GM18517 (cell line): ENCODE data around the gene MYL5.
A peak's percentile ranks its signal among the peaks of the same experiment; 100 is the strongest.
"Not testable (repeated sequence)": the region's sequence is repeated elsewhere in the genome, so short reads cannot be mapped to it uniquely, and the experiment has no call there.

ENCODE experiments used
- ATAC-seq: cut with Tn5 transposase; IDR thresholded peaks from one replicate; pipeline ENCODE4 v1.9.1; 2021; ENCODE audit warnings: mild to moderate bottlenecking, moderate library complexity; ENCODE audit not compliant: unreplicated experiment

MYL5 gene

DNA sequence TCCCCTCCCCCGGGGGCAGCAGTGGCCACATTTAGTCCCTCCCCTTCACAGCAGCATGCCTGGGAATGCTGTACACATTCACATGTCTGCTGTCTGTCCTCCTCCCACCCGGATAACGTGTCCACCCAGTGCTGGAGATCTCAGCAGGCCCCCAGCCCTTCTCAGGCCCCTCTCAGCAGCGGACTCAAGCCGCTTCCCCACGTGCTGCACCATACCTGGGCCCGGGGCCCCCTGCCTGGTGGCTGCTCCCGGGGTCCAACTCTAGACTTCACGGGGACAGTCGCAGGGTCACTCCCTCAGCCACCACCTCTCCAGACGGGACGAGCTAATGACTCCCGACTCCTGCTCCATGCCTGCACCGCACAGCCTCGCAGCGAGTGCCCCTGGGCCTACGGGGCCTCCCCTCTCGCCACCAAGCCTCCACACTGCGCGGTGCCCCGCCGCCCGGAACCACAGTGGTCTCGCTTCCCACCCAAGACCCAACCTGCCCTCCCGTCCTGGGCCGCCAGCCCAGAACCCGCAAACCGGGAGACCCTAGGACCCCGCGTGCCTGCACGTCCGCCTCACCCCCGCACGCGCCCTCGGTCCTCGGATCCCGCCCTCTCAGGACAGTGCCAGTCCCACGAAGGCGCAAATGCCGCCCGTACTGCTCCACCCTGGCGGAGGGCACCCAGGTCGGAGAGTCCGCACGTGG, 30.0 kb downstream of the MYL5 start:
- no peak for ATAC-seq

DNA sequence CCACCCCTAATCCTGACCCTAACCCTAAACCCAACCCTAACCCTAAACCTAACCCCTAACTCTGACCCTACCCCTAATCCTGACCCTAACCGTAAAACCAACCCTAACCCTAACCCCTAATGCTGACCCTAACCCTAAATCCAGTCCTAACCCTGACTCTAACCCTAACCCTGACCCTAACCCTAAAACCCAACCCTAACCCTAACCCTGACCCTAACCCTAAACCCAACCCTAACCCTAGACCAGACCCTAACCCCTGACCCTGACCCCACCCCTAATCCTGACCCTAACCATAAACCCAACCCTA, 30.6 kb downstream of the MYL5 start:
- no peak for ATAC-seq

DNA sequence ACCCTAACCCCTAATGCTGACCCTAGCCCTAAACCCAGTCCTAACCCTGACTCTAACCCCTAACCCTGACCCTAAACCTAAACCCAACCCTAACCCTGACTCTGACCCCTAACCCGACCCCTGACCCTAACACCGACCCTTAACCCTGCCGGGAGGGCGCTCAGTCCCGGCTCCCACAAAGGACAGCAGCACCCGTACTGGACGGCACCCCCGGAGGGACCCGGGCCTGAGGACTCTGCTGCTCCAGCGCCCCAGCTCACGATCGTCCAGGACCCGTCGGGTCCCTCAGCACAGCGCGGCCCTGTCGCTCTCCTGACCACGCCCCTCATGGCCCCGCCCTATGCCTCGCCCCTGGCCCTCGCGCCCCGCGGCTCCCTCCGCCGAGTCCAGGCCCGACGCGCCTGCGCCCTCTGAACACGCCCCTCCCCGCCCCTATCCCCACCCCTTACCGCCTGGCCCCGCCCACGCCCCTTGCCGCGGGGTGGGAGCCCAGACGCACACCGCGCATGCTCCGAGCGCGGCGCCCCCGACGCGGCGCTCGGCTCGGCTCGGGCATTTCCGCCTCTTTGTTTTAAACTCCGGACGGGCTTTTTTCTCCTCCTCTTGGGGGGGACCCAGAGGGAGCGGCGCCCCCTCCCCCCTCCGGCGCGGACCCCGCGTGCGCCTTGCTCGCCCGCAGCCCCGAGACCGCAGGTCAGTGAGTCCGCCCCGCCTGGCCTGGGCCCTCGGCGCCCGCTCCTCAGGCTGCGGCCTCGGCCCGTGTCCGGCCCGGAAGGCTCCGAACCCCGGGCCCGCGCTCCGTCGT, 31.1 kb downstream of the MYL5 start, which contains the start of gene PCGF3:
Gene PCGF3 (plus strand): TSS at position 555 of the 805 bp plus-strand sequence. CDS start 27,849 bp downstream, outside the sequence.
- ATAC-seq = peak; percentile 82

DNA sequence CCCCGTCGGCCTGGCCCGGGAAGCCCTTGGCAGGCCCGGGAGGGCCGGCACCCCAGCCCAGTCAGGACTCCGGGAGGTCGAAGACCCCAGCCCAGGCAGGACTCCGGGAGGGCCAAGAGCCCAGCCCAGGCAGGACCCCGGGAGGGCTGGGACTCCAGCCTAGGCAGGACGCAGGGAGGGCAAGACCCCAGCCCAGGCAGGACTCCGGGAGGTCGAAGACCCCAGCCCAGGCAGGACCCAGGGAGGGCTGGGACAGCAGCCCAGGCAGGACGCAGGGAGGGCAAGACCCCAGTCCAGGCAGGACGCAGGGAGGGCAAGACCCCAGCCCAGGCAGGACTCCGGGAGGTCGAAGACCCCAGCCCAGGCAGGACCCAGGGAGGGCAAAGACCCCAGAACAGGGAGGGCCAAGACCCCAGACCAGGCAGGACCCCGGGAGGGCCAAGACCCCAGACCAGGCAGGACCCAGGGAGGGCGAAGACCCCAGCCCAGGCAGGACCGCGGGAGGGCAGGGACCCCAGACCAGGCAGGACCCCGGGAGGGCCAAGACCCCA, 31.8 kb downstream of the MYL5 start:
- not testable (repeated sequence) for ATAC-seq

DNA sequence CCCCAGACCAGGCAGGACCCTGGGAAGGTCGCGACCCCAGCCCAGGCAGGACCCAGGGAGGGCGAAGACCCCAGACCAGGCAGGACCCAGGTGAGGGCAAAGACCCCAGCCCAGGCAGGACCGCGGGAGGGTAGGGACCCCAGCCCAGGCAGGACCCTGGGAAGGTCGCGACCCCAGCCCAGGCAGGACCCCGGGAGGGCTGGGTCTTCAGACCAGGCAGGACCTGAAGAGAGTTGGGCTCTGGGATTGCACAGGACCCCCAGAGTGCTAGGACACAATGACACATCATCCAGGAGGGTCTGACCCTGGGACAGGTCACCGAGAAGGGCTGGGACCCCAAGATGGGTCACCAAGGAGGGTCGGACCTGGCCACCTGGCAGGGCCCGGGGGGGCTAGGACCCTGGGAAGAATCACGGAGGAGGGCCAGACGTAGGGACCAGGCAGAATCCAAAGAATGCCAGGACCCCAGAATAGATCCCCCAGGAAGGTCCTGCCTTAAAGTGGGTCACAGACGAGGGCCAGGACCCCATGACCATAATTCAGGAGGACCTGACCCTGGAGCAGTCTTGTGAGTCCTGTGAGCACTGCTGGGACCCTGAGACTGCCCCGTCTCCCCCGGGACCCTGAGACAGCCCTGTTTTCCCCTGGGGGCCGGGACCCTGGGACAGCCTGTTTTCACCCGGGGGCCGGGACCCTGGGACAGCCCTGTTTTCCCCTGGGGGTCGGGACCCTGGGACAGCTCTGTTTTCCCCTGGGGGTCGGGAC, 32.7 kb downstream of the MYL5 start:
- ATAC-seq = no peak

DNA sequence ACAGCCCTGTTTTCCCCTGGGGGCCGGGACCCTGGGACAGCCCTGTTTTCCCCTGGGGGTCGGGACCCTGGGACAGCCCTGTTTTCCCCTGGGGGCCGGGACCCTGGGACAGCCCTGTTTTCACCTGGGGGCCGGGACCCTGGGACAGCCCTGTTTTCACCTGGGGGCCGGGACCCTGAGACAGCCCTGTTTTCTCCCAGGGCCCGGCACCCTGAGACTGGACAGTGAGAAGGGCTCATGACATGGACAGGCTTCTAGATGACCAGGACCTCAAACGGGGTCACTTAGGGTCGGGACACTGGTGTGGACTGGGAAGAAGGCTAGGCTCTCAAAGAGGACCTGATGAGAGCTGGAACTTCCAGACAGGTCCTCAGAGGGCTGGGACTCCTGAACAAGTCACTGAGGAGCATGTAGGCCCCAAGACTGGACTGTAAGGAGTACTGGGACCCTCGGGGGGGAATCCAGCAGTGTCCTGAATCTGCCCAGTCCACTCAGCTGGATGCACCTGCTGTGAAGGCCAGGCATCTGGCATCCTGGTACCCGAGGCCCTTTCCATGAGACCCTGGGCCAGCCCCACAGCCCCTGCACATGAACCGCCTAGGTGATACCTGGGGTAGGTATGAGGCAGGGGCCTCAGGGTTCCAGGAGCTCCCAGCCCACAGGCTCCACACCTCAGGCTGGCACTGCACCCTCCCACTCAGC, 33.7 kb downstream of the MYL5 start:
- ATAC-seq = no peak

DNA sequence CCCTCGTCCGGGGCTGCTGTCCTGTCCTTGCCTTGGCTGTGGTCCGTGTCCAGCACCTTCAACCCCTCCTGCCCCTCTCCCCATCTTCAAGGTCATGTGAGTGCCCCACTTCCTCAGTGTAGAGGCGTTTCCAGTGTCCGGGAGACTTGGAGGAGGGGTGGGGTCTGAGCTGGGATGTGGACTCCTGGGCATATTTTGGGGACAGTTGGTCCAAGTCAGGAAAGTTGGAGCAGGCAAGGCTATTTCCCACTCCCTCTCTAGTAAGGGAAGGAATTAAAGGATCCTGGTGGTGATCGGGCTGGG, 34.2 kb downstream of the MYL5 start:
- ATAC-seq = no peak

DNA sequence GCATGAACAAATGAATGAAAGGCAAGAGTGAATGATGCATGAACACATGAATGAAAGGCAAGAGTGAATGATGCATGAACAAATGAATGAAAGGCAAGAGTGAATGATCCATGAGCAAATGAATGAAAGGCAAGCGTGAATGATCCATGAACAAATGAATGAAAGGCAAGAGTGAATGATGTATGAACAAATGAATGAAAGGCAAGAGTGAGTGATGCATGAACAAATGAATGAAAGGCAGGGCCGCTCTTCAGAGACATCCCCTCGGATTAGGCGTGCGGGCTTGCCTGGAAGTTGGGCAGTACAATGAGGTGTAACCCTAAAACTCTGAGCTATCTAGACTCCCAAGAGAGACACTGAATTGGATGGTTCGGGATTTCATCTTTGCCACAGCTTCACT, 35.0 kb downstream of the MYL5 start:
- ATAC-seq = no peak

DNA sequence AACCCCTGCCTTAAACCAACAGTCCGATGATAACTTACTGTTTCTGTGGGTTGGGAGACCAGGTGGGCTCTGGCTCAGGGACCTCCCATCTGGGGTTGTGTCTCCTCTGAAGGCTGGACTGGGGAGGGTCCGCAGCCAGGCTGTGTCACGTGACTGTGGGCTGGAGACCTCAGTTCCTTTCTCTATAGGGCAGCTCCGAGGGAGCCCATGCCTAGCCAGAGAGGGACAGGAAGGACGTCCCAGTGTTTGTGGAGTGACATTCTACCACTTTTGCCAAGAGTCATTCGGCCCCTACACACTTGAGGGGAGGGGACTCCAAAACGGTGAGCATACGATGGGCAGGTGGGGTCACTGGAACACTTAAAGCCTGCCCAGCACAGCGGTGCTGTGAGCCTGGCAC, 35.8 kb downstream of the MYL5 start:
- no peak for ATAC-seq

DNA sequence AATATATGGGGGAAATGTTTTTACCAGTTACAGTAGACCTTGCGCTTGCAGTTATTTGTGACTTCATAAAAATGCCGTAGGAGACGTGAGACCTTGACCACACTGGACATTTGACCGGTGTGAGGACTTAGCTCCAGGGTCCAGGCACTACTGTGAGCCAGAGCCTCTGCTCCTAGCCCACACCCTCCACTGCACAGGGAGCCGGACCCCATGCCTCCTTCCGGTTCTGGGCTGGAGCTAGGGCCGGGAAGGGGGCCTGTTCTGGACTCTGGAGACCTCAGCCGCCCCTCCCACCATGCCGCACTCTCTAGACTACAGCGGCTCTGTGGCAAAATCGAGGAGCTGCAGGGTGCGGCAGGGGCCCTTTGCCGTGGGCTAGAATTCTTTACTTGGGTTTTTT, 36.6 kb downstream of the MYL5 start:
- ATAC-seq = no peak

DNA sequence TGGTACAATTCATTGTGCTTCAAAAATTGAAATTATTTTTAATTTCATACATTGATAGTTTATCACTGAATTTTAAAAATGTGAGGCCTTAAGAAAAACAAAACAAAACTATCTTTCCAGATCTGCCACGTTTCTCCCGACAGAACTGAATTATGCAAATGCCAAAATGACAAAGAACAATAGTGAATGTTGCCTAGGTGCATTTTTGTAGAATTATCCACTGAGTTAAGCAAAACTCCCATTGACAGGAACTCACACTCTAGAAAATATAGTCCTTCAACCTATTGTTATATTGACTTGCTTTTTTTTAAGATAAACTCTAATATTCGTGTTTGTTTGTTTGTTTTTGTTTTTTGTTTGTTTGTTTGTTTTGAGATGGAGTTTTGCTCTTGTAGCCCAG, 37.8 kb downstream of the MYL5 start:
- ATAC-seq = no peak

DNA sequence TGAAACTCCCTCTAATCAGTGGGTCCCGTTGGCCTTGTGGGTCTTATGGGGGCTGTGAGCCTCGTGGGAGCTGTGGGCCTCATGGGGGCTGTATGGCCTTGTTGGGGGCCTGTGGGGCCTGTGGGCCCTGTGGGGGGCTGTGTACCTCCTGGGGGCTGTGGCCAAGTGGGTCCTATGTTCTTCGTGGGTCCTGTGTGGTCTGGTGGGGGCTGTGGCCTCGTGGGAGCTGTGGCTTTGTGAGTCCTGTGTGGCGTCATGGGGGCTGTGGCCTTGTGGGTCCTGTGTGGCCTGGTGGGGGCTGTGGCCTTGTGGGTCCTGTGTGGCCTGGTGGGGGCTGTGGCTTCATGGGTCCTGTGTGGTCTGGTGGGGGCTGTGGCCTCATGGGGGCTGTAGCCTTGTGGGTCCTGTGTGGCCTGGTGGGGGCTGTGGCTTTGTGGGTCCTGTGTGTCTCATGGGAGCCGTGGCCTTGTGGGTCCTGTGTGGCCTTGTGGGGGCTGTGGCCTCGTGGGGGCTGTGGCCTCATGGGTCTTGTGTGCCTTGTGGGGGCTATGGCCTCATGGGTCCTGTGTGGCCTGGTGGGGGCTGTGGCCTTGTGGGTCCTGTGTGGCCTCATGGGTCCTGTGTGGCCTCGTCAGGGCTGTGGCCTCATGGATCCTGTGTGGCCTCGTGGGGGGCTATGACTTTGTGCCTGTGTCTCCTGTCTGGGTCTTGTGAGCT, 38.7 kb downstream of the MYL5 start:
- no peak for ATAC-seq

DNA sequence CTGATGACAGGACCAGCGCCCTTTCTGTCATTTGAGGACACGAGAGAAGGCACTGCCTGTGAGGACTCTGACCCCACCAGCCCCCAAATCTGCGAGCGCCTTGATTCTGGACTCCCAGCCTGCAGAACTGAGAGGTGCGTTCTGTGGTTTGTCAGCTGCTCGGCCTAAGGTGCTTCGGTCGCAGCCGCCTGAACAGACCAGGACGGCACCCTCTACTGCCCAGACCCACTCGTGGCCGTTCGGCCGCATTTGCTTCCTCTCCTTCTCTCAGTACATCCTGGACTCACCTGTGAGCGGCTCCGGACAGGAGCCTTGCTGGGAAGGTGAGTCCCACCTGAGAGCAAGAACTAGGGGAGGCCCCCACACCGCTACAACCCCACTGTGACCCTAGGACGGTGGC, 39.7 kb downstream of the MYL5 start:
- no peak for ATAC-seq

DNA sequence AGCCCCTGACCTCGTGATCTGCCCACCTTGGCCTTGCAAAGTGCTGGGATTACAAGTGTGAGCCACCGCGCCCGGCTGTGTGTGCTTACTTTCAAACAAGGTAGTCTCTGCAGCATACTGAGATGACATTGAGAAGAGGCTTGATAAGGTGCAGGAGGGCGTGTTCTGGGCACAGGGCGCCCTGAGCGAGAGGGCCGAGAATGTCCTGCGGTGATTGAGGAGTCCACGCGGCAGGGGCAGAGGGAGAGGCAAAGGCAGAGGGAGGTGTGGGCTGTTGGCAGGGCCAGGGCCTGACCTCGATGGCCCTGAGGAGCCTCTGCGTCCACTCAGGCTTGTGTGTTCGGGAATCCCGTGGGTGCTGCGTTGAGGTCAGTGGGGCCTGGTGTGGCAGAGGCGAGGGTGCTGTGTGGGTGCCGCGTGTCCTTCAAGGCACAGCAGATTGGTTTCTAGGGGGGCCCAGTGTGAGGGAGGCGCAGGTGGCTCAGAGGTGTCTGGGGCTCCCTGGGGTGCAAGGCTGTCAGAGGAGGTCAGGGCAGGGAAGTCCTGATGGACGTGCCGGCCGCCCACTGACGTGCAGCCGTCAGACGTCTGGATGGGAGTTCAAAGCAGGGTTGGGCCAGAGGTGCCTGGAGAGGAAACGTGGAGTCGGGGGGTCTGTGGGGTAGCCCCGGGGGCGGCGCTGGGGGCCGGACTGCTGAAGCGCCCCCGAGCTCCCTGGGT, 43.4 kb downstream of the MYL5 start:
- no peak for ATAC-seq

DNA sequence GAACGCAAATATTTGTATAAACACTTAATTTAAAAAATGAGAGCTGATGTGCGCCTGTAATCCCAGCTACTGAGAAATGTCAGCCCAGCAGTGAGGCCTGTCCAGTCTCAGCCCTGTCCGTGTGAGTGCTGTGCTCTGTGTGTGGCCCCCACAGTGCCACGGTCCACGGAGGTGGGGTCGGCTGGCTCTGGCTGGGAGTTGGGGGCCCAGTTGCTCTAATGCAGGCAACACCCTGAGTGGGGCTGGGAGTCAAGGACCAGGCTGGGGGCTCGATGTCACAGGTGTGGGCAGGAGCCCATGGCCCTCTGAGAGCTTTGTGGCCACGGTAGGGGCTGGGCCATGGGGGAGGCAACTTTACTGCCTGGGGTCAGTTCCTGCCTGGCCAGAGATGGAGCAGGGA, 44.1 kb downstream of the MYL5 start:
- ATAC-seq = no peak

DNA sequence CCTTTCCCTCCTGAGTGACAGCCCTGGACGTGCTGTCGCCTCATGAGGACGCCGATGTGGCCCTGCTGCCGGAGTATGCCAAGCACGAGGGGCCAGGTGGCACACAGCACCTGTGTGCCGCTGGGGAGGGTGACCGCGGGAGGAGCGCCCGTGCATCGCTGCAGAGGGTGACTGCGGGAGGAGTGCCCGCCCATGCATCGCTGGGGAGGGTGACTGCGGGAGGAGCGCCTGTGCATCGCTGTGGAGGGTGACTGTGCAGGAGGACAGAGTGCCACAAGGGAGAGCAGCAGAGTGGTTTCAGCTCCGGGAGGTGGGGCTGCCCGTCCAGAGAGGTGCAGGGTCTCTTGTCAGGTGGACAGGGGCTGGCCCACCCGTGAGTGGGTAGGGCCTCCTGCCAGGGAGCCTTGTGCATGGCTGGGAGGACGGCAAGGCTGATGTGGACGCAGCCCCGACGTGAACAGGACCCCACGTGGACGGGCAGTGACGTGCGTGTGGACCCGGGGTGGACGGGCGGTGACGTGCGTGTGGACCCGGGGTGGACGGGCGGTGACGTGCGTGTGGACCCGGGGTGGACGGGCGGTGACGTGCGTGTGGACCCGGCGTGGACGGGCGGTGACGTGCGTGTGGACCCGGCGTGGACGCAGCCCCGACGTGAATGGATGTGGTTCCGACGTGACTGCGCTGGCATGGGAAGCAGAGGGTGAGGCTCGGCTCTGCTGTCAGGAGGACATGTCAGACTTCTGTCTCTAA, 45.9 kb downstream of the MYL5 start:
- no peak for ATAC-seq

DNA sequence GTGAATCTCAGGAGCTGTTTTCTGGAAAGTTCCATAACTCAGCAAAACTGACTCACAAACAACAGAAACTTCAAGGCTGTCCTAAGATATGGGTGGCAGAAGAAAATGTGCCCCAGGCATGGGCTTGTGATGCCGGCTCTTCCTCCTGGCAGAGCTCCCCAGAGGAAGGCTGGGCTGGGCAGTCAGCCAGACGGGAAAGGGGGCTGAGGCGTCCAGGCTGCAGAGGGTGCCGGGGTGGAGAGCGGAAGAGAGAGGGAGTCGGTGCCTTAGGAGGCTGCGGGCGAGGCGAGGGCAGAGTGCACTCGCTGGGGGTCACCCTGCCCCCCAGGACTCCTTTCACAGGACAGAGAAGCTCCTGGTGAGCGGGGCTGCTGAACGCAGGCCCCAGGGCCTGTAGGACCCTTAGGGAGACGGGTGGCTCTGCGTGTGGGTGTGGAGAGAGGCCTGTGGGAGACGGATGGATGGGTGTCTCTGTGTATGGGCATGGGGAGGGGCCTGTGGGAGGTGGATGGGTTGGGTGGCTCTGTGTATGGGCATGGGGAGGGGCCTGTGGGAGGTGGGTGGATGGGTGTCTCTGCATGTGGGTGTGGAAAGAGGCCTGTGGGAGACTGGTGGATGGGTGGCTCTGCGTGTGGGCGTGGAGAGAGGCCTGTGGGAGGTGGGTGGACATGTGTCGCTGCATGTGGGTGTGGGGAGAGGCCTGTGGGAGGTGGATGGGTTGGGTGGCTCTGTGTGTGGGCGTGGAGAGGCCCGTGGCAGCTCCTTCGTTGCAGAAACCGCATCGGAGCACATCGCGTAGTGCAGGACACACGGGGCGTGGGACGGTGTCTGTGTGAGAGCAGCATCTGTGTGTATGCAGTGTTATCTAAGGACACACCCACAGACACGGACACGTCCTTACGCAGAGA, 47.2 kb downstream of the MYL5 start:
- no peak for ATAC-seq

DNA sequence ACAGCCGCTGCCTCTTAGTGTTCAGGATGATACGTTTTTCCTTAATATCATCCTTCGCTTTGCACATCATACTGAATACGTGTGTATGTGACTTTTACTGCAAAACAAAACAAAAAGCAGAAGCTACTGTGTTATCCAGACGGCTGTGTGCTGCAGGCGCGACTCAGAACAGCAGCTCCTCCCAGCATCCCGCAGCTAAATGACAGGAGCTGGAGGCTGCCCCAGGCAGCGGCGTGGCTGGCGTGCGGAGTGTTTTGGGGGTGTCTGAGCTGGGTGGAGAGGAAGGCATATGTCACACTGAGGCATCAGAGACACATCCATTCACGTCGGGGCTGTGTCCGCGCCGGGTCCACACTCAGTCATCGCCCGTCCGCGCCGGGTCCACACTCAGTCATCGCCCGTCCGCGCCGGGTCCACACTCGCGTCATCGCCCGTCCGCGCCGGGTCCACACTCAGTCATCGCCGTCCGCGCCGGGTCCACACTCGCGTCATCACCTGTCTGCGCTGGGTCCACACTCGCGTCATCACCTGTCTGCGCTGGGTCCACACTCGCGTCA, 47.9 kb downstream of the MYL5 start:
- ATAC-seq = no peak
